Suprapubic skin (tissue), 4 donors: ENCODE measurements around the gene INTS6. TPM values are rescaled to one million over a fixed set of nuclear protein-coding genes. Genes with fewer than 3 reads are reported as not detected.

Experiments
- DNase-seq, 2 donors: peaks; one replicate each; pipeline ENCODE4 v3.0.0-alpha.2; 2019; ENCODE audit warnings: low spot score in 2 of 2
- H3K27ac ChIP-seq: fragments of 200-600 bp; sonication (generic); one replicate; pipeline ENCODE4 v1.5.1; 2019
- H3K27me3 ChIP-seq: fragments of 200-600 bp; sonication (generic); one replicate; pipeline ENCODE4 v1.5.1; 2019
- H3K36me3 ChIP-seq: fragments of 200-600 bp; sonication (generic); one replicate; pipeline ENCODE4 v1.5.1; 2019
- H3K4me1 ChIP-seq: fragments of 200-600 bp; sonication (generic); one replicate; pipeline ENCODE4 v1.5.1; 2019
- H3K4me3 ChIP-seq: fragments of 200-600 bp; sonication (generic); one replicate; pipeline ENCODE4 v1.5.1; 2019; ENCODE audit warnings: mild to moderate bottlenecking
- H3K9me3 ChIP-seq: fragments of 200-600 bp; sonication (generic); one replicate; pipeline ENCODE4 v1.5.1; 2019
- CTCF ChIP-seq, 2 donors: fragments of 200-600 bp in 1 of 2; fragments of 450-650 bp in 1 of 2; sonication (generic) in 1 of 2; IDR thresholded peaks; one replicate each; pipeline ENCODE4 v1.5.1; 2016 to 2019; ENCODE audit warnings: antibody characterized with exemption in 2 of 2, mild to moderate bottlenecking in 1 of 2, moderate library complexity in 1 of 2
- EP300 ChIP-seq: sonication (generic); formaldehyde crosslinking; IDR thresholded peaks from one replicate; pipeline ENCODE4 v1.6.1; 2017; ENCODE audit warnings: antibody characterized with exemption
- POLR2A ChIP-seq, 2 donors: fragments of 450-650 bp; IDR thresholded peaks; one replicate each; pipeline ENCODE4 v1.6.1; 2017; ENCODE audit warnings: antibody characterized with exemption in 2 of 2, mild to moderate bottlenecking in 2 of 2, moderate library complexity in 2 of 2
- POLR2AphosphoS5 ChIP-seq, 3 donors: sonication (generic); formaldehyde crosslinking; IDR thresholded peaks; one replicate each; pipeline ENCODE4 v1.6.1; 2017; ENCODE audit warnings: antibody characterized with exemption in 3 of 3
- WGBS: methylation state at CpG from one replicate; pipeline ENCODE4 v1.1.5; 2018; 5-methylcytosine and 5-hydroxymethylcytosine counted together
- total RNA-seq, 4 donors: library from RNA; depleted of rRNA; stranded (reverse); fragments of >200 nt; gene quantifications; one replicate each; pipeline ENCODE4 v1.1.0, GENCODE V29; 2016

Gene INTS6
- total RNA-seq, 4 donors from 2014 or later = 30.7 to 48.5 (median 41.5) TPM

- H3K27ac ChIP-seq = no peak overlapping the region
- no peaks in the 10 kb centered on the region for H3K36me3 ChIP-seq
- WGBS = 78% methylated on average over 8 of the region's 8 CpGs
- H3K9me3 ChIP-seq = no peaks in the 10 kb centered on the region
- no peak for DNase-seq
- H3K27me3 ChIP-seq = no peaks in the 10 kb centered on the region
- no peak overlapping the region for H3K4me3 ChIP-seq
- TF ChIP-seq POLR2AphosphoS5 (IDR thresholded peaks at IDR 0.05) (no peak), EP300 (no peak), POLR2A (IDR thresholded peaks at IDR 0.05) (no peak), CTCF (IDR thresholded peaks at IDR 0.05) (no peak)
- no peaks in the 10 kb centered on the region for H3K4me1 ChIP-seq
These were observed 25.8 kb upstream of the INTS6 start for GRCh38 chr13:51478418-51479198.

DNA sequence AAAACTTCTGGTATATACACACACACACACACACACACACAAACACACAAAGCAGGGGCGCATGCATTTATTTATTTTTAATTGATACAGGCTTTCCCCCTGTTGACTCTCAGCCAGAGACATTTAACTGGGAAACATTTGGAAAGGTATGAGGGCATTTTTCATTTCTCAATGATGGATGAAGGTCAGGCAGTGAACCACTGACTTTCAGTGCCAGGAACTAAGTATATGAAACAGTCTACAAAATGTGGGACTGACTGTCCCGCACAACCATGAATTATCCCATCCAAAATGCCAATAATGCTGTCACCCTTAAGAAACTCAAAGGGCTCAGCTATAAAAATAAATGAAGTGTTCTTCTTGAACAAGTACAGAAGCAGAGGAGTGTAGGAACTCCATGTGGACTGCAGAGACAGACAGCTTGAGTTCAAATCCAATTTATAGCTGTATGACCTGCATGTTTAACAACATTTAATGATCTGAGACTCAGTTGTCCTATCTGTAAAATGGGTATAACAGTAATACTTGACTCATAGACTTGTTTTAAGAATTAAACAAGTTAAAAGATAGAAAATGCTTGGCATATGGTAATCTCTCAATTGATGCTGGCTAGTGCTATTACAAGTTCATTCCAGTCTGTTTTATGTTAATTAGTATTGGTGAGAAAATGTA is 25.0 kb upstream of the INTS6 start:
- no peak overlapping the region for H3K4me3 ChIP-seq
- H3K4me1 ChIP-seq = no peaks in the 10 kb centered on the region
- H3K27me3 ChIP-seq = no peaks in the 10 kb centered on the region
- no peaks in the 10 kb centered on the region for H3K36me3 ChIP-seq
- DNase-seq = no peak
- H3K9me3 ChIP-seq = no peaks in the 10 kb centered on the region
- no peak overlapping the region for H3K27ac ChIP-seq
- TF ChIP-seq CTCF (IDR thresholded peaks at IDR 0.05) (no peak), POLR2AphosphoS5 (IDR thresholded peaks at IDR 0.05) (no peak), POLR2A (IDR thresholded peaks at IDR 0.05) (no peak), EP300 (no peak)
- WGBS = 86% methylated on average over 2 of the region's 2 CpGs

DNA sequence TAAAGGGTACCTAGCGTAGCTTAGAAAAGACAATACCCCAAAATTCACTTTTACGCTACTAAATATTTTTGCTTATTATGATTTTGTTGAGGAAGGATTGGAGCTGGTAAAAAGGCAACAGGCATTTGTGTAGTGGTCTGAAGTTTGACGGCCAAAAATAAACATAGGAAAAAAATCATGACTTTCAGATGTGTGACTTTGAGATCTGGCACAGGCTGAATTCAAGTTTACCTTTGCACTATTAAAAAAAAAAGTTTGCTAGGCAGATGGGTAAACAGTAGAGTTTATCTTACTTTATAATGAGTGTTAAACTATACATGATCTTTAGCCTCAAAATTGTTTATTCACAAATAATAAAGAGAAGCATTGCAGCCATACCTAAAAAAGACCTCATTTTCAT is 24.3 kb upstream of the INTS6 start:
- DNase-seq = no peak
- Histone ChIP-seq H3K4me3 (no peak overlapping the region), H3K27me3 (no peaks in the 10 kb centered on the region), H3K4me1 (no peaks in the 10 kb centered on the region), H3K9me3 (no peaks in the 10 kb centered on the region), H3K27ac (no peak overlapping the region), H3K36me3 (no peaks in the 10 kb centered on the region)
- no peak for TF ChIP-seq POLR2A (IDR thresholded peaks at IDR 0.05)
- TF ChIP-seq POLR2AphosphoS5 (IDR thresholded peaks at IDR 0.05) = no peak
- TF ChIP-seq CTCF (IDR thresholded peaks at IDR 0.05) = no peak
- TF ChIP-seq EP300 = no peak
- 89% methylated on average over 3 of the region's 3 CpGs for WGBS

DNA sequence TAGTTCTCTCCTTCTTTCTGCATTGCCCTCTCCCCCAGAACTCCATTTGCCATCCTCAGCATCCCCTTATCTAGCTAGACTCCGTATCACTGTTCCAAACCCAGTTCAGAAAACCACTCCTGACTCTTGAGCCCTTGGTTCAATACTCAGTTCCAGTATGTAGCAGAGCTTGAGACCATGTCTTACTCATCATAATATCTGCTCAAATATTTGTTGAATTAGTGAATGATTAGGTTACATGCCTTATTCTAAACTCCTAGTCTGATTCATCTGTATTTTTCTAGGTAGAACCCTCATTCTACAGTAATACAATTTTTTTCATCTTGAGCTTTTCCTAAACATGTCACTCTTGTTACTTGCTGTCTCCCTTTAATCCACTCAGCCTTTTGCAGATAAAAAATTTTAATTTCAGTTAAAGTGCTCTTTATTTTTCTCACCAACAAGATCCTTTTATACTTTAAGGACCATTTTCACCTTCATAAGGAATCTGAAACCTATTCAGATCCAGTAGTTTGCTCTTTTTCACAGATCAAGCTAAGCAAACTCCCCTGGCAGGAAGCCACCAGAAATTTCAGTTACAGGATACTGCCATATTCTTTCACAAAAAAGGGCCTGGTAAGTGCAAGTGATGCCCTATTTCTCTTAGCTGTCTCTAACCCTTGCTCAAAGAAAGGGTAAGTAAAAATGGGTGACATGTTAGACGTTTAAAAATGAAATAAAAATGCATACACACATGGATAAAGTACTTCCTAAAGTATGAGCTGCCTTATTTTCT is 23.1 kb upstream of the INTS6 start:
- H3K4me1 ChIP-seq = no peaks in the 10 kb centered on the region
- DNase-seq = no peak
- WGBS = 79% methylated on average over 2 of the region's 2 CpGs
- H3K9me3 ChIP-seq = no peaks in the 10 kb centered on the region
- H3K27me3 ChIP-seq = no peaks in the 10 kb centered on the region
- H3K36me3 ChIP-seq = no peaks in the 10 kb centered on the region
- H3K4me3 ChIP-seq = no peak overlapping the region
- TF ChIP-seq EP300 = no peak
- no peak for TF ChIP-seq CTCF (IDR thresholded peaks at IDR 0.05)
- TF ChIP-seq POLR2AphosphoS5 (IDR thresholded peaks at IDR 0.05) = no peak
- no peak for TF ChIP-seq POLR2A (IDR thresholded peaks at IDR 0.05)
- H3K27ac ChIP-seq = no peak overlapping the region

DNA sequence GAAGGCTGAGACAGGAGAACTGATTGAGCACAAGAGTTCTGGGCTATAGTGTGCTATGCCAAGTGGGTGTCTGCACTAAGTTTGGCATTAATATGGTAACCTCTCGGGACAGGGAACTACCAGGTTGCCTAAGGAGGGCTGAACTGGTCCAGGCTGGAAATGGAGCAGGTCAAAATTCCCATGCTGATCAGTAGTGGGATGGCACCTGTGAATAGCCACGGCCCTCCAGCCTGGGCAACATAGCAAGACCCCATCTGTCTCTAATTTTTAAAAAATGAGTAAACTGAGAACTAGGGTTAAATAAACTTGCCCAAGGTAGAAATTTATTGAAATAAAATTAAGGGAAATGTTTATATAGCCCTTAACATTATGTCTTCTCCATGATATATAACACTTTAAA is 17.0 kb upstream of the INTS6 start:
- Histone ChIP-seq H3K4me1 (no peaks in the 10 kb centered on the region), H3K36me3 (no peaks in the 10 kb centered on the region), H3K4me3 (no peak overlapping the region), H3K27ac (no peak overlapping the region), H3K9me3 (no peaks in the 10 kb centered on the region), H3K27me3 (no peaks in the 10 kb centered on the region)
- TF ChIP-seq EP300 (no peak), POLR2AphosphoS5 (IDR thresholded peaks at IDR 0.05) (no peak), POLR2A (IDR thresholded peaks at IDR 0.05) (no peak)
- WGBS = 89% methylated on average over 2 of the region's 2 CpGs
- no peak for DNase-seq
